CD4-positive, alpha-beta T cell treated with Interleukin-21 for 1 hour (primary cell): ENCODE results near the gene MBD2.
"Not testable (repeated sequence)": the region's sequence is repeated elsewhere in the genome, so short reads cannot be mapped to it uniquely, and the experiment has no call there.

Source experiments
- DNase-seq: peaks from one replicate; pipeline ENCODE4 v3.0.0-alpha.2; 2020

Gene MBD2

GRCh38 chr18:54233747-54234146 lies 9.3 kb upstream of the MBD2 start:
- DNase-seq = no peak

GRCh38 chr18:54233228-54233625 lies 8.8 kb upstream of the MBD2 start:
- no peak for DNase-seq

- DNase-seq = no peak
These were observed 8.2 kb upstream of the MBD2 start for GRCh38 chr18:54232485-54233227.

GRCh38 chr18:54229421-54230059 lies 5.1 kb upstream of the MBD2 start:
- DNase-seq = no peak

- no peak for DNase-seq
These were observed 3.9 kb upstream of the MBD2 start for GRCh38 chr18:54228364-54228763.

- DNase-seq = peak; percentile 47
These were observed 764 bp downstream of the MBD2 start for GRCh38 chr18:54223568-54224241.

GRCh38 chr18:54222922-54223567 lies 1.4 kb downstream of the MBD2 start:
- peak; percentile 80 for DNase-seq

GRCh38 chr18:54220406-54220805 lies 4.1 kb downstream of the MBD2 start:
- no peak for DNase-seq

- DNase-seq = not testable (repeated sequence)
These were observed 5.7 kb downstream of the MBD2 start for GRCh38 chr18:54218803-54219202.

GRCh38 chr18:54218299-54218698 lies 6.2 kb downstream of the MBD2 start:
- no peak for DNase-seq

GRCh38 chr18:54217624-54218023 lies 6.8 kb downstream of the MBD2 start:
- no peak for DNase-seq

GRCh38 chr18:54215069-54215468 lies 9.4 kb downstream of the MBD2 start:
- DNase-seq = no peak

- no peak for DNase-seq
These were observed 14.0 kb downstream of the MBD2 start for GRCh38 chr18:54210463-54210862.

- no peak for DNase-seq
These were observed 14.8 kb downstream of the MBD2 start for GRCh38 chr18:54209471-54210180.

- no peak for DNase-seq
These were observed 18.0 kb downstream of the MBD2 start for GRCh38 chr18:54206447-54206846.

GRCh38 chr18:54205959-54206358 lies 18.5 kb downstream of the MBD2 start:
- no peak for DNase-seq

GRCh38 chr18:54205448-54205847 lies 19.0 kb downstream of the MBD2 start:
- DNase-seq = not testable (repeated sequence)

- DNase-seq = no peak
These were observed 19.6 kb downstream of the MBD2 start for GRCh38 chr18:54204883-54205282.

- DNase-seq = no peak
These were observed 20.6 kb downstream of the MBD2 start for GRCh38 chr18:54203914-54204313.

GRCh38 chr18:54202851-54203250 lies 21.6 kb downstream of the MBD2 start:
- no peak for DNase-seq

GRCh38 chr18:54197747-54198411 lies 26.6 kb downstream of the MBD2 start:
- DNase-seq = no peak

GRCh38 chr18:54193786-54194185 lies 30.7 kb downstream of the MBD2 start:
- no peak for DNase-seq
